WERI-Rb-1 (cell line): ENCODE data around the gene SAMD4A.

Source experiments
- DNase-seq: peaks from one replicate; pipeline ENCODE4 v3.0.0-alpha.2; 2020
- H3K27ac ChIP-seq: fragments of 250-450 bp; sonication (Bioruptor Pico); 2 replicates; pipeline ENCODE4 v1.5.1; 2020; ENCODE audit warnings: mild to moderate bottlenecking, moderate library complexity
- H3K27me3 ChIP-seq: fragments of 250-450 bp; sonication (Bioruptor Pico); 2 replicates; pipeline ENCODE4 v1.5.1; 2021; ENCODE audit warnings: mild to moderate bottlenecking, low read depth, moderate library complexity; ENCODE audit not compliant: insufficient read depth, severe bottlenecking
- H3K36me3 ChIP-seq: fragments of 250-450 bp; sonication (Bioruptor Pico); 2 replicates; pipeline ENCODE4 v1.5.1; 2020; ENCODE audit warnings: mild to moderate bottlenecking, moderate library complexity
- H3K4me3 ChIP-seq: 2 replicates; pipeline ENCODE4 v1.5.1; 2011; ENCODE audit warnings: low read depth, mild to moderate bottlenecking, control low read depth, low read length
- H3K9me3 ChIP-seq: fragments of 250-450 bp; sonication (Bioruptor Pico); 2 replicates; pipeline ENCODE4 v1.5.1; 2021; ENCODE audit warnings: mild to moderate bottlenecking, moderate library complexity; ENCODE audit not compliant: severe bottlenecking
- CTCF ChIP-seq: IDR thresholded peaks from 2 replicates; pipeline ENCODE4 v1.5.1; 2011; ENCODE audit warnings: low read depth, mild to moderate bottlenecking, control low read depth, inconsistent platforms, low read length

Gene SAMD4A

GRCh38 chr14:54718046-54718445 is 151.1 kb downstream of the SAMD4A start:
- H3K9me3 ChIP-seq, result no peaks in the 10 kb centered on the region
- H3K4me3 ChIP-seq, result no peak overlapping the region
- H3K27ac ChIP-seq, result no peak overlapping the region
- DNase-seq, result no peak
- no peaks in the 10 kb centered on the region for H3K27me3 ChIP-seq
- H3K36me3 ChIP-seq, result no peaks in the 10 kb centered on the region; the same call in 1 of the 2 replicates
- no peak for TF ChIP-seq CTCF

DNA sequence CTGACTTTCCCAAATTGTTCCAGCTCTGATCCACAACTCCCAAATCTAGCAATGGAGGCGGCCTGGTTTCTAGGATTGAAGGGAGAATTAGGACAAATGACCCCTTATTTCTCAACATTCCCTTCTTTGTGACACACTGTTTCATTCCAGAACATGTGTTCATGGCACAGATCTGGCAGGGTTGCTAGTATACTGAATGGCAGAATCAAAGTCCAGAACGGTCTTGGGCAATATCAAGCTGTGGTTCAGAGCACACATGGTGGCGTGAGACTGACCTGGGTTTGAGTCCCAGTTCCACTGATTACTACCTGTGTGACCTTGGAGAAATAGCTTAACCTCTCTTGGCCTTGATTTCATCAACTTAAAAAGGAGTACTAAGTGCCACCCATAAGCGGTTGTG is 152.5 kb downstream of the SAMD4A start:
- TF ChIP-seq CTCF, result no peak
- Histone ChIP-seq H3K9me3 (no peaks in the 10 kb centered on the region), H3K27me3 (no peaks in the 10 kb centered on the region), H3K4me3 (no peak overlapping the region), H3K27ac (no peak overlapping the region), H3K36me3 (no peaks in the 10 kb centered on the region; the same call in 1 of the 2 replicates)
- DNase-seq, result no peak

DNA sequence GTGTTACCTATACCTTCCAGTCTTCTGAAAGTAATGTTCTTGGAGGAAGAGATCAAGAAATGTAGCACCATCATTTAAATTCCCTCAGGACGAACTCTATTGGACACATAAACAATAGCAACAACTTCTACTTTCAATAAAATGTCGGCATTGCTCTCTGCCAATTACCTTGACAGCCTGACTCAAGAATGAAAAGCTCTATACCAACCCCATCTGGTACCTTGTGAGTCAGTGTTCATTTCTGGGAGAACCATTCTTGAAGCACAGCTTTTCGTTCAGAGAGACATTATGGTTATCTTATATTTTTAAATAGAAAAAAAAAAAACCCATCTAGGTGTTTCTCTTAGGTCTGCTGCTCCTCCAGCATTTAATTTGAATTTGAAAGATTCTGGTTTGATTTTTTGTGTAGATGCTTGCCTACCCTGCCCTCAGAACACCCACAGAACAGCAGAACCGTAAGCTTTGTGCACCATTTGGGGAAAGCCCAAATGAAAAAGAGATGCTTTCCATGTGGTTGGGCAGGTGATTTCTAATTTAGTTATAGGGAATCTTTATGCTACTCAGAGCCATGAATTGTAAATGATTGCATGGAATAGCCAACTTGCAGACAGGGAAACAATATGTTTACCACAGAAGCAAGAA is 156.0 kb downstream of the SAMD4A start:
- Histone ChIP-seq H3K36me3 (no peaks in the 10 kb centered on the region; the same call in 1 of the 2 replicates), H3K27ac (no peak overlapping the region), H3K9me3 (no peaks in the 10 kb centered on the region), H3K27me3 (no peaks in the 10 kb centered on the region), H3K4me3 (no peak overlapping the region)
- peak; percentile 40 for DNase-seq
- TF ChIP-seq CTCF, result peak; percentile 55

DNA sequence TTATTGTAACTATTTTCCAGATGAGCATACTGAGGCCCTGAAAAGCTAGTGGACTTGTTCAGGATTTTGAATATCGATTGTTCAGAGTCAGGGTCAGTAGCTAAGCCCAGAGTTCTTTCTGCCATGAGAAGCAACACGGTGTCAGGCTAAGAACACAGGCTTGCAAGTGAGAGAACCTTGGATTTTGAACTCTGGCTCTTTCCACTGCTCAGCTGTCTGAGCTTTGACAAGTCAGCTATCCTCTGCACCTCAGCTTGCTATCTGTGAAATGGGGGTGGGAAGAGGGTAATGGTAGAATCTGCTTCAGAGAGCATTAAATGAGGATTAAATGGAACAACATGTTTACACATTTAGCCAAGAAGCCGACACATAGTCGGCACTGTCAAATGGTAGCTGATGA is 157.2 kb downstream of the SAMD4A start:
- H3K9me3 ChIP-seq, result no peaks in the 10 kb centered on the region
- DNase-seq, result no peak
- H3K36me3 ChIP-seq, result no peaks in the 10 kb centered on the region; the same call in none of the 2 replicates
- H3K27me3 ChIP-seq, result no peaks in the 10 kb centered on the region
- no peak overlapping the region for H3K27ac ChIP-seq
- H3K4me3 ChIP-seq, result no peak overlapping the region
- no peak for TF ChIP-seq CTCF

GRCh38 chr14:54724676-54725325 is 157.9 kb downstream of the SAMD4A start:
- no peak overlapping the region for H3K27ac ChIP-seq
- TF ChIP-seq CTCF, result no peak
- no peak for DNase-seq
- H3K27me3 ChIP-seq, result no peaks in the 10 kb centered on the region
- H3K4me3 ChIP-seq, result no peak overlapping the region
- no peaks in the 10 kb centered on the region for H3K9me3 ChIP-seq
- H3K36me3 ChIP-seq, result no peaks in the 10 kb centered on the region; the same call in 1 of the 2 replicates
